ENCODE data around the gene YWHAQ.

Gene YWHAQ

DNA sequence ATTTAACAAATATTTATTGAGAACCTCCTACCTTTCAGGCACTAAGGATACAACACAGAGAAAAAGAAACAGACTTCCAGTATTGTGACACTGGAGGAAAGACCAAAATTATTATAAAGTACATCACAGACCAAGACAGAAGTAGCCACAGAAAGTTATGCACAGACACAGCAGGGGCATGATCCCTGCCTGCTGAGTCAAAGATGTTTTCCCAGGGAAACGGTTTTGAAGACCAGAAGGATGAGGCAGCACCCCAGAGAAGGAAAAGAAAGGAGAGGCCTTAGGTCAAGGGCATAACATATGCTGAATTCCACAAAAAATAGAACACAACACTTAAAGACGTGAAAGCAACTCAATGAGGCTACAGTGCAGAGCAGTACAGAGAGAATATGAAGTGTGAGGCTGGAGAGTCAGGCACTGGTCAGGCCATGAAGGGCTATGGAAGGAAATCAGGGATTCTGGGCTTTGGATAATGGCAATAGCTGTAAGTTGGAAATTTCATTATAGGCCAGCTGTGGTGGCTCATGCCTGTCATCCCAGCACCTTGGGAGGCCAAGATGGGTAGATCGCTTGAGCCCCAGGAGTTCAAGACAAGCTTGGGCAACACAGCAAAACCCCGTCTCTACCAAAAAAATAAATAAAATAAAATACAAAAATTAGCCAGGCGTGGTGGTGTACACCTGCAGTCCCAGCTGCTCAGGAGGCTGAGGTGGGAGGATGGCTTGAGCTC, 83.4 kb downstream of the YWHAQ start:
- DNase-seq: no peak

DNA sequence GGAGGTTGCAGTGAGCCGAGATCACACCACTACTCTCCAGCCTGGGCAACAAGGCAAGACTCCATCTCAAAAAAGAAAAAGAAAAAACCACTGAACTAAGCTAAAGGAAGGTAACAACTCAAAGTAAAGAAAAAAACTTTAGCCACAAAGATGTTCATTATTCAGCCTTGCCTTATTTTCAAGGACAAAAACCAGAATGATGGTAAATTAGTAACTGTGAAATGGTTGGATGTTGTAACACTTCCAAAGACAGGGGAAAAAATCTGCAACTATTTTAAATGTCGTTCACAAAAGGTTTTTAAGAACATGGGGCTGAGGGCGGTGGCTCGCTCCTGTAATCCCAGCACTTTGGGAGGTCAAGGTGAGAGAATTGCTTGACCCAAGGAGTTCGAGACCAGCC, 85.3 kb downstream of the YWHAQ start:
- no peak for DNase-seq

DNA sequence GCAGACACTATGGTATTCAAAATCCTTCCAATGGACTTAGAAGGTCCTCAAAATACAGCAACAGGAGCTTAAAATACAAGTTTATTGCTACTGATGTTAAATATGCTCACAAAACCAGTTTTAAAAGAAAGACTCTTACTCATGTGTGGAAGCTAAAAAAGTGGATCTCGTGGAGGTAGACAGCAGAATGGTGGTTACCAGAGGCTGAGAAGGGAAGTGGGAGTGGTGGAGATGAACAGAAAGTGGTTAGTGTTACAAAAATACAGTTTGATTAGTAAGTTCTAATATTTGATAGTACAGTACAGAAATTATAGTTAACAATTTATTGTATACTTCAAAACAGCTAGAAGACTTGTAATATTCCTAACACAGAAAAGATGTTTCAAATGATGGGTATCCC, 87.2 kb downstream of the YWHAQ start:
- no peak for DNase-seq

DNA sequence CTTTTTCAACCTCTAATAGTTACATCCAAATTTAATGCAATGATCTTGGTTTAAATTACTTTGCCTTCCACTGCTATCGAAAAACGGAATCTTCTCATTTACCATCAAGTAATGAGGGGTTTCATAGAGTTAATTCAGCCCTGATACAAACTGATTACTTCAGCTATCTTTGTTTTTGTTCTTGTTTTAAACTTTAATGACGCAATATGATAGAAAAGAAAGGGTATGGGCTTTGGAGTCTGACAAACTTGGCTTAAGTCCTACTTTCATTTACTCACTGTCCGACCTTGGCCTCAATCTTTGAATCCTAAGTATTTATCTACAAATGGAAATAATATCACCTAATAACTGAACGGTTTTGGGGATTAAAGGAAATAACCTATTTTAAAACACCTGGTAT, 91.3 kb downstream of the YWHAQ start:
- no peak for DNase-seq

DNA sequence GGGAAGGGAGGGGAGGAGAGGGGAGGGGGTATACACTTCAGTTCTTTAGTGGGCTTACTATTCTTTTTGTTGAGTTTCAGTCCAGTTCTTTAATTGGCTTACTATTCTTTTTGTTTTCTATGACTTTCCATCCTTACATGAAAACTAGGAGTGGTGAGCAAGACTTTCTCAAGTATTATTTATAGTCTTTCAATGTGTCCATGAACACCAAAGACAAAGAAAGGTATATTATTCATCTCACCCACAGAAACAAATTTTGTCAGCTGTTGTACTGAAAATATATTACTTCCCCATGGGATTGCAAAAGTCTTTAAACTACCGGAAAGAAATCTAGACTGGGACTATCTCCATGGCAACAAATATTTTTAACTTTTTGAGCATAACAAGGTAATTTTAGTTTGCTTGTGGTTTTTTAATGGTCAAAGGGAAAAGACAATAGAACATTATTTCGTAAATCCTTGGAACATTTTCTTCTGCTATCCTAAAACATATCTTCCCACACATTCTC, 92.7 kb downstream of the YWHAQ start:
- DNase-seq: no peak

DNA sequence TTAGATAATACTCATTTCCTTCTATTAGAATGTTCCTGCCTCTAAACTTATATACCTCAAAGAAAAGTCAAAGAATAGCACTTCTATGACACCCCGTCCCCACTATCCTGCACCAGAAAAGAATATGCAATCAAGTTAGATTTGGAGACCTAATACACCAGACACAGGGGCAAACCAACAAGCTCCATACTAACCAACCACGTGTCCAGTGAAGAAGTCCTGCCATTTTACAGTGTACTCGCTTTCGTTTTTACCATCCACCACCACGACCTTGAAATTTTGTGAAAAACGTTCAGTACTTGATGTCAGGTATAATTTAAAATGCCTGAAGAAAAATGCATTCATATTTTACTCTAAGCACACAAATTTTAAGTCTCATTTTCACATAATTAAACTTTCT, 94.3 kb downstream of the YWHAQ start:
- DNase-seq: no peak

DNA sequence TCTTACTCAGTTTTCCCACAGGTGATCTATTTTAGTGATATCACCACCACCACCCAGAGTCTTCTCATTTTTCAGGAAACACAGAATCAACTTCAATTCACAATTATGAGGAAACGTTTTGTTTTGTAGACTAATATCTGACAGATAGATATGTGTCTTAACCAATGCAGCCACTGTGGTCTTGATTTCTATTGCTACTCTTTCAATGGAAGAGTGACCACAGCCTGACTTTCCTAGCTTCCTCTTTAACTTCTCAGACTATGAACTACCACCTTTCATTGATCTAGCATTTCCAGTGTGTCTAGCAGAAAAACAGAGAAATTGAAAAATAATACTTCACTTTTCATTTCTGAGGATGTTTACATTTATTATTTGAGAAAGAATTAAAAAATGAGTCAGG, 95.6 kb downstream of the YWHAQ start:
- DNase-seq: no peak

Measured in NCI-H1105 (cell line).